B cell (primary cell): ENCODE measurements around the gene THRAP3. TPM values are rescaled to one million over a fixed set of nuclear protein-coding genes. Genes with fewer than 3 reads are reported as not detected.

Experiments
- polyA plus RNA-seq: library from polyadenylated mRNA; depleted of rRNA; stranded (reverse); fragments of >200 nt; gene quantifications from 2 replicates; pipeline ENCODE4 v1.2.3, GENCODE V29; 2012
- small RNA-seq: library from RNA; depleted of rRNA; stranded (forward); fragments of <200 nt; gene quantifications from one replicate; pipeline ENCODE3, GENCODE V24; 2012; ENCODE audit warnings: low replicate concordance, low read depth; ENCODE audit not compliant: insufficient read length
- total RNA-seq, 2 donors: library from RNA; stranded (reverse); fragments of 120-200 nt in 1 of 2; gene quantifications; 1 replicate in 1 of 2; 2 replicates in 1 of 2; pipeline versions ENCODE4 v1.2.3 to v1.2.4, GENCODE V29; 2013 to 2022

Gene THRAP3
- total and polyA plus RNA-seq, 2 donors (not counting 1 experiment from before 2014, with no cell fraction given), result 64.1 to 153 TPM

Small RNA genes within 50 kb of the gene (small RNA-seq; reads per million reads assigned to genes)
- gene RN7SL131P (not detected), gene UBE2V2P4 (not detected)

Other genes with a start within 250 kb of the THRAP3 start
- not detected in 2 replicates for gene TEKT2, start 140.3 kb upstream of the THRAP3 start, total RNA-seq
- 0.25 TPM in 1 of 2 replicates, not detected in the other for gene TEKT2, start 140.3 kb upstream of the THRAP3 start, polyA plus RNA-seq
- gene ADPRS, start 135.6 kb upstream of the THRAP3 start, total RNA-seq, result 20.9 and 24.0 TPM in 2 replicates
- gene ADPRS, start 135.6 kb upstream of the THRAP3 start, polyA plus RNA-seq, result 15.0 and 17.4 TPM in 2 replicates
- 0.17 TPM in 2 replicates for gene COL8A2, start 99.2 kb upstream of the THRAP3 start, total RNA-seq
- gene COL8A2, start 99.2 kb upstream of the THRAP3 start, polyA plus RNA-seq, result not detected in 2 replicates
- gene TRAPPC3, start 75.0 kb upstream of the THRAP3 start, total RNA-seq, result 42.1 and 45.2 TPM in 2 replicates
- gene TRAPPC3, start 75.0 kb upstream of the THRAP3 start, polyA plus RNA-seq, result 40.5 and 50.3 TPM in 2 replicates
- gene MAP7D1, start 68.3 kb upstream of the THRAP3 start, total RNA-seq, result 65.2 and 66.4 TPM in 2 replicates
- 44.2 and 75.6 TPM in 2 replicates for gene MAP7D1, start 68.3 kb upstream of the THRAP3 start, polyA plus RNA-seq
- gene SH3D21, start 81.9 kb downstream of the THRAP3 start, total RNA-seq, result 1.8 and 2.6 TPM in 2 replicates
- 0.49 and 0.79 TPM in 2 replicates for gene SH3D21, start 81.9 kb downstream of the THRAP3 start, polyA plus RNA-seq
- 1.4 and 2.9 TPM in 2 replicates for gene EVA1B, start 99.2 kb downstream of the THRAP3 start, total RNA-seq
- gene EVA1B, start 99.2 kb downstream of the THRAP3 start, polyA plus RNA-seq, result 0.67 and 1.2 TPM in 2 replicates
- gene STK40, start 161.5 kb downstream of the THRAP3 start, total RNA-seq, result 69.1 and 72.8 TPM in 2 replicates
- 53.1 and 53.5 TPM in 2 replicates for gene STK40, start 161.5 kb downstream of the THRAP3 start, polyA plus RNA-seq
- 70.6 and 73.5 TPM in 2 replicates for gene LSM10, start 173.5 kb downstream of the THRAP3 start, total RNA-seq
- gene LSM10, start 173.5 kb downstream of the THRAP3 start, polyA plus RNA-seq, result 69.3 and 136 TPM in 2 replicates
- 0.56 and 0.94 TPM in 2 replicates for gene OSCP1, start 226.0 kb downstream of the THRAP3 start, total RNA-seq
- 0.16 and 0.23 TPM in 2 replicates for gene OSCP1, start 226.0 kb downstream of the THRAP3 start, polyA plus RNA-seq
- 34.4 and 34.8 TPM in 2 replicates for gene MRPS15, start 239.9 kb downstream of the THRAP3 start, total RNA-seq
- 27.1 and 28.0 TPM in 2 replicates for gene MRPS15, start 239.9 kb downstream of the THRAP3 start, polyA plus RNA-seq